SU-DHL-6 (cell line): Measurements from ENCODE around the gene ANKS1B.
"Not testable (repeated sequence)": the region's sequence is repeated elsewhere in the genome, so short reads cannot be mapped to it uniquely, and the experiment has no call there.

Experiments
- H2AFZ ChIP-seq: fragments of 200-600 bp; sonication (generic); 2 replicates; pipeline ENCODE4 v1.6.1; 2014; ENCODE audit warnings: low read depth, mild to moderate bottlenecking, moderate library complexity, mixed read lengths, antibody characterized with exemption, low read length; ENCODE audit not compliant: severe bottlenecking
- H3F3A ChIP-seq: fragments of 200-600 bp; shearing (Covaris generic); 2 replicates; pipeline ENCODE4 v1.6.0; 2016; ENCODE audit warnings: antibody characterized with exemption, mild to moderate bottlenecking; ENCODE audit not compliant: insufficient read depth
- H3K27ac ChIP-seq: fragments of 200-600 bp; sonication (generic); 2 replicates; pipeline ENCODE4 v1.5.1; 2016; ENCODE audit warnings: low read depth, mild to moderate bottlenecking, low read length, moderate library complexity, mixed read lengths
- H3K27me3 ChIP-seq: fragments of 200-600 bp; sonication (generic), shearing (Covaris generic); 2 replicates; pipeline ENCODE4 v1.6.0; 2014; ENCODE audit warnings: mild to moderate bottlenecking, low read length
- H3K36me3 ChIP-seq: fragments of 200-600 bp; sonication (generic); 2 replicates; pipeline ENCODE4 v1.6.1; 2014; ENCODE audit warnings: mild to moderate bottlenecking, low read length, mixed read lengths
- H3K4me2 ChIP-seq: fragments of 300-600, 200-600 bp; shearing (Covaris generic), sonication (generic); 2 replicates; pipeline ENCODE4 v1.6.0; 2014; ENCODE audit warnings: low read length, low read depth, mild to moderate bottlenecking; ENCODE audit not compliant: poor library complexity, severe bottlenecking
- H3K4me3 ChIP-seq: fragments of 200-600 bp; sonication (generic); 2 replicates; pipeline ENCODE4 v1.5.1; 2014; ENCODE audit warnings: antibody characterized with exemption, low read length, mild to moderate bottlenecking, mixed read lengths; ENCODE audit not compliant: insufficient read depth, poor library complexity, severe bottlenecking
- H3K79me2 ChIP-seq: fragments of 200-600 bp; sonication (generic); 2 replicates; pipeline ENCODE4 v1.6.1; 2014; ENCODE audit warnings: mild to moderate bottlenecking, low read length, moderate library complexity; ENCODE audit not compliant: insufficient read depth
- H3K9ac ChIP-seq: fragments of 200-600 bp; sonication (generic); 2 replicates; pipeline ENCODE4 v1.7.0; 2014; ENCODE audit warnings: mild to moderate bottlenecking, low read length
- H3K9me2 ChIP-seq: fragments of 200-600 bp; sonication (generic); replicated peaks from 2 replicates; pipeline ENCODE4 v1.6.1; 2014; ENCODE audit warnings: low read length; ENCODE audit not compliant: insufficient read depth
- H3K9me3 ChIP-seq: fragments of 200-600 bp; sonication (generic); 2 replicates; pipeline ENCODE4 v1.6.1; 2014; ENCODE audit warnings: low read length, mixed read lengths; ENCODE audit not compliant: insufficient read depth
- H4K20me1 ChIP-seq: fragments of 200-600 bp; sonication (generic); 2 replicates; pipeline ENCODE4 v1.6.1; 2014; ENCODE audit warnings: low read depth, mild to moderate bottlenecking, antibody characterized with exemption, low read length, moderate library complexity, mixed read lengths
- EZH2phosphoT487 ChIP-seq: fragments of 200-600 bp; sonication (generic), shearing (Covaris generic); conservative IDR thresholded peaks from 2 replicates; pipeline ENCODE4 v1.6.1; 2018; ENCODE audit warnings: mild to moderate bottlenecking, antibody characterized with exemption, low read length, moderate library complexity, mixed read lengths
- TF ChIP-seq, protein P1 (sequence below): fragments of 200-600 bp; sonication (generic); IDR thresholded peaks from one replicate; pipeline ENCODE4 v1.5.1; 2017; ENCODE audit warnings: antibody characterized with exemption, mild to moderate bottlenecking, low read length, moderate library complexity; ENCODE audit not compliant: insufficient read depth, poor library complexity, severe bottlenecking

ANKS1B gene

GRCh38 chr12:99800605-99801004 lies 184.1 kb downstream of the ANKS1B start:
- H3K9ac ChIP-seq: no peak overlapping the region
- H3K9me3 ChIP-seq: no peaks in the 10 kb centered on the region
- H3K27ac ChIP-seq: no peak overlapping the region
- H3K4me3 ChIP-seq: no peak overlapping the region
- TF ChIP-seq, protein P1, sequence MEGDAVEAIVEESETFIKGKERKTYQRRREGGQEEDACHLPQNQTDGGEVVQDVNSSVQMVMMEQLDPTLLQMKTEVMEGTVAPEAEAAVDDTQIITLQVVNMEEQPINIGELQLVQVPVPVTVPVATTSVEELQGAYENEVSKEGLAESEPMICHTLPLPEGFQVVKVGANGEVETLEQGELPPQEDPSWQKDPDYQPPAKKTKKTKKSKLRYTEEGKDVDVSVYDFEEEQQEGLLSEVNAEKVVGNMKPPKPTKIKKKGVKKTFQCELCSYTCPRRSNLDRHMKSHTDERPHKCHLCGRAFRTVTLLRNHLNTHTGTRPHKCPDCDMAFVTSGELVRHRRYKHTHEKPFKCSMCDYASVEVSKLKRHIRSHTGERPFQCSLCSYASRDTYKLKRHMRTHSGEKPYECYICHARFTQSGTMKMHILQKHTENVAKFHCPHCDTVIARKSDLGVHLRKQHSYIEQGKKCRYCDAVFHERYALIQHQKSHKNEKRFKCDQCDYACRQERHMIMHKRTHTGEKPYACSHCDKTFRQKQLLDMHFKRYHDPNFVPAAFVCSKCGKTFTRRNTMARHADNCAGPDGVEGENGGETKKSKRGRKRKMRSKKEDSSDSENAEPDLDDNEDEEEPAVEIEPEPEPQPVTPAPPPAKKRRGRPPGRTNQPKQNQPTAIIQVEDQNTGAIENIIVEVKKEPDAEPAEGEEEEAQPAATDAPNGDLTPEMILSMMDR: no peak
- TF ChIP-seq EZH2phosphoT487: no peak
- H2AFZ ChIP-seq: no peak overlapping the region
- no peaks in the 10 kb centered on the region for H3K36me3 ChIP-seq
- no peak overlapping the region for H3K4me2 ChIP-seq
- no peaks in the 10 kb centered on the region for H3K79me2 ChIP-seq
- no peaks in the 10 kb centered on the region for H3K9me2 ChIP-seq
- H3F3A ChIP-seq: no peaks in the 10 kb centered on the region
- H3K27me3 ChIP-seq: no peaks in the 10 kb centered on the region
- H4K20me1 ChIP-seq: no peaks in the 10 kb centered on the region

GRCh38 chr12:99797931-99798330 lies 186.8 kb downstream of the ANKS1B start:
- H3K9ac ChIP-seq, H4K20me1 ChIP-seq, H3K79me2 ChIP-seq, H2AFZ ChIP-seq, H3K4me2 ChIP-seq, H3K4me3 ChIP-seq, H3K27me3 ChIP-seq, H3K9me3 ChIP-seq, H3F3A ChIP-seq, H3K36me3 ChIP-seq, H3K9me2 ChIP-seq, H3K27ac ChIP-seq: not testable (repeated sequence)

DNA sequence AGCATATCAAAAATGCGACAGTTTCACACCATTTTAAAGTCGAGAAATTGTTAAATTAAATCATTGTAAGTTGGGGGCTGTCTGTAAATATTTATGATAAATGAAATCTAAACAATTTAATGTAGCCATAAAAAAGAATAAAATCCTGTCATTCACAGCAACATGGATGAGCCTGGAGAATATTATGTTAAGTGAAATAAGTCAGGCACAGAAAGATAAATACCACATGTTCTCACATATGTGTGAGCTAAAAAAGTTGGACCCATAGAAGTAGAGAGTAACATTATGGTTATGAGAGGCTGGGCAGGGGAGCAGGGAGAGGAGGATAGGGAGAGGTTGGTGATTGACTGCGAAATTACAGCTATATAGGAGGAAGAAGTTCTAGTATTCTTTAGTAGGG lies 201.3 kb downstream of the ANKS1B start:
- Histone ChIP-seq H3F3A (no peaks in the 10 kb centered on the region), H3K9me3 (no peaks in the 10 kb centered on the region), H3K9ac (no peak overlapping the region)

GRCh38 chr12:99772274-99772673 lies 212.5 kb downstream of the ANKS1B start:
- Histone ChIP-seq H3F3A (no peaks in the 10 kb centered on the region), H3K9me2 (no peaks in the 10 kb centered on the region), H3K4me2 (no peak overlapping the region), H3K27me3 (no peaks in the 10 kb centered on the region), H3K4me3 (no peak overlapping the region), H3K9ac (no peak overlapping the region), H3K9me3 (no peaks in the 10 kb centered on the region), H2AFZ (no peak overlapping the region), H3K36me3 (no peaks in the 10 kb centered on the region), H3K79me2 (no peaks in the 10 kb centered on the region), H3K27ac (no peak overlapping the region), H4K20me1 (no peaks in the 10 kb centered on the region; the same call in 1 of the 2 replicates)
- no peak for TF ChIP-seq EZH2phosphoT487
- TF ChIP-seq, protein P1: no peak

More for the DNA sequence above, 201.3 kb downstream of the ANKS1B start:
- Histone ChIP-seq H3K27me3 (no peaks in the 10 kb centered on the region), H3K9me2 (no peaks in the 10 kb centered on the region), H3K4me2 (no peak overlapping the region), H3K4me3 (no peak overlapping the region), H3K36me3 (no peaks in the 10 kb centered on the region), H2AFZ (no peak overlapping the region), H3K79me2 (no peaks in the 10 kb centered on the region), H4K20me1 (no peaks in the 10 kb centered on the region), H3K27ac (no peak overlapping the region)
- TF ChIP-seq, protein P1: no peak
- TF ChIP-seq EZH2phosphoT487: no peak
